A673 (cell line): ENCODE results near the gene SLC51A. TPM values are rescaled to one million over a fixed set of nuclear protein-coding genes. Genes with fewer than 3 reads are reported as not detected.

Source experiments
- BruUV-seq: library from RNA; stranded (reverse); fragments of 400-500 nt; replicated peaks from 2 replicates; lab custom pipeline; 2021; lab: Mats Ljungman, UMichigan
- CTCF ChIA-PET: fragments of 300-600 bp; sonication (Branson Sonifier 250); formaldehyde crosslinking; loops from one replicate; lab custom pipeline; 2022; ENCODE audit warnings: antibody characterized with exemption; lab: Charles Lee
- POLR2A ChIA-PET: fragments of 300-600 bp; sonication (Branson Sonifier 250); formaldehyde crosslinking; loops from one replicate; lab custom pipeline; 2022; ENCODE audit warnings: antibody characterized with exemption; ENCODE audit not compliant: low non-redundant PET; lab: Charles Lee
- DNase-seq: peaks from one replicate; pipeline ENCODE4 v3.0.0-alpha.2; 2015; ENCODE audit warnings: low spot score
- H3K27ac ChIP-seq: fragments of 200-600 bp; sonication (generic); 2 replicates; pipeline ENCODE4 v1.5.1; 2016; ENCODE audit warnings: mixed run types, low read depth, mild to moderate bottlenecking, mixed read lengths, antibody characterized with exemption, low read length; ENCODE audit not compliant: poor library complexity, severe bottlenecking
- H3K27me3 ChIP-seq: fragments of 200-600 bp; sonication (generic); replicated peaks from 2 replicates; pipeline ENCODE4 v1.6.1; 2017; ENCODE audit warnings: mixed run types, low read depth, mild to moderate bottlenecking, mixed read lengths, antibody characterized with exemption, low read length; ENCODE audit not compliant: insufficient read depth, poor library complexity
- H3K36me3 ChIP-seq: fragments of 200-600 bp; sonication (generic); 2 replicates; pipeline ENCODE4 v1.6.1; 2016; ENCODE audit warnings: mixed run types, mild to moderate bottlenecking, mixed read lengths, antibody characterized with exemption, low read length; ENCODE audit not compliant: insufficient read depth, poor library complexity, severe bottlenecking
- H3K4me1 ChIP-seq: fragments of 200-600 bp; sonication (generic); 2 replicates; pipeline ENCODE4 v1.6.1; 2017; ENCODE audit warnings: mixed run types, mild to moderate bottlenecking, mixed read lengths, antibody characterized with exemption, low read length; ENCODE audit not compliant: insufficient read depth, poor library complexity, severe bottlenecking
- H3K4me3 ChIP-seq: fragments of 200-600 bp; sonication (generic); 2 replicates; pipeline ENCODE4 v1.5.1; 2016; ENCODE audit warnings: low read depth, mixed run types, mild to moderate bottlenecking, mixed read lengths, low read length; ENCODE audit not compliant: poor library complexity, severe bottlenecking
- H3K9me3 ChIP-seq: fragments of 200-600 bp; sonication (generic); 2 replicates; pipeline ENCODE4 v1.6.1; 2016; ENCODE audit warnings: mixed run types, low read depth, mild to moderate bottlenecking, mixed read lengths, antibody characterized with exemption, low read length; ENCODE audit not compliant: poor library complexity, severe bottlenecking
- CTCF ChIP-seq: fragments of 300-800, 200-600 bp; sonication (generic); conservative IDR thresholded peaks from 2 replicates; pipeline ENCODE4 v1.5.1; 2017; ENCODE audit warnings: low read depth, mild to moderate bottlenecking, antibody characterized with exemption, low read length, moderate library complexity, mixed read lengths
- EZH2 ChIP-seq: fragments of 200-600 bp; sonication (generic); IDR thresholded peaks from 2 replicates; pipeline ENCODE4 v1.6.1; 2017; ENCODE audit warnings: borderline replicate concordance, low read depth, mild to moderate bottlenecking, mixed read lengths, antibody characterized with exemption, low read length; ENCODE audit not compliant: poor library complexity, severe bottlenecking
- intact Hi-C: fragments of 100-400 bp; cut with micrococcal nuclease; formaldehyde crosslinking; loops from one replicate; pipeline ENCODE4 v1.10.0; 2022; ENCODE audit not compliant: unreplicated experiment
- total RNA-seq: library from RNA; stranded (reverse); gene quantifications from 2 replicates; pipeline ENCODE4 v1.2.3, GENCODE V29; 2021

Gene SLC51A
- total RNA-seq, 1 experiment from 2014 or later: not detected

- TF ChIP-seq EZH2 (no peak), CTCF (no peak)
- ChIA-PET CTCF (no interaction called here), POLR2A (no interaction called here)
- H3K4me3 ChIP-seq: no peak overlapping the region
- BruUV-seq: no TSS peak
- no peaks in the 10 kb centered on the region for H3K9me3 ChIP-seq
- H3K27me3 ChIP-seq: no peaks in the 10 kb centered on the region
- H3K27ac ChIP-seq: no peak overlapping the region
- intact Hi-C loops: no loop called here
- H3K36me3 ChIP-seq: no peaks in the 10 kb centered on the region
- peaks cover 6% of the 10 kb centered on the region for H3K4me1 ChIP-seq
- DNase-seq: no peak
Observed at GRCh38 chr3:196216681-196217211, 412 bp downstream of the SLC51A start.

GRCh38 chr3:196217307-196218154 lies 1.2 kb downstream of the SLC51A start:
- intact Hi-C loops: no loop called here

GRCh38 chr3:196218155-196218712 lies 1.9 kb downstream of the SLC51A start:
- H3K27ac ChIP-seq: no peak overlapping the region
- ChIA-PET POLR2A (no interaction called here), CTCF (no interaction called here)
- H3K36me3 ChIP-seq: no peaks in the 10 kb centered on the region
- intact Hi-C loops: no loop called here
- DNase-seq: no peak
- H3K27me3 ChIP-seq: no peaks in the 10 kb centered on the region
- H3K4me3 ChIP-seq: no peak overlapping the region
- no peaks in the 10 kb centered on the region for H3K9me3 ChIP-seq
- BruUV-seq: no TSS peak
- no peak for TF ChIP-seq CTCF
- TF ChIP-seq EZH2: no peak
- H3K4me1 ChIP-seq: peaks cover 6% of the 10 kb centered on the region

More at GRCh38 chr3:196217307-196218154, 1.2 kb downstream of the SLC51A start:
- H3K4me3 ChIP-seq: no peak overlapping the region
- H3K27ac ChIP-seq: no peak overlapping the region
- POLR2A ChIA-PET: no interaction called here
- H3K36me3 ChIP-seq: no peaks in the 10 kb centered on the region
- CTCF ChIA-PET: no interaction called here
- peaks cover 6% of the 10 kb centered on the region for H3K4me1 ChIP-seq
- BruUV-seq: no TSS peak
- DNase-seq: no peak
- H3K9me3 ChIP-seq: no peaks in the 10 kb centered on the region
- H3K27me3 ChIP-seq: no peaks in the 10 kb centered on the region
- no peak for TF ChIP-seq CTCF
- no peak for TF ChIP-seq EZH2
